Heart left ventricle (tissue), 16 donors: ENCODE measurements around the gene ZDHHC11B. TPM values are rescaled to one million over a fixed set of nuclear protein-coding genes. Genes with fewer than 3 reads are reported as not detected.

Experiments
- ATAC-seq, 4 donors: fragments of 200-7000 bp; cut with Tn5 transposase; one replicate each; pipeline ENCODE4 v1.9.1; 2020 to 2022; ENCODE audit warnings: moderate library complexity in 4 of 4, mild to moderate bottlenecking in 3 of 4, moderate number of reproducible peaks in 1 of 4
- DNase-seq, 5 donors: peaks; one replicate each; pipeline ENCODE4 v3.0.0-alpha.2; 2020
- H3K27ac ChIP-seq, 12 donors: fragments of 200-600 bp; sonication (generic) in 4 of 12; one replicate each; pipeline versions ENCODE4 v1.5.0 to v1.8.0; 2016 to 2022; ENCODE audit warnings: mild to moderate bottlenecking in 2 of 12
- H3K27me3 ChIP-seq, 9 donors: fragments of 200-600 bp; sonication (generic) in 2 of 9; one replicate each; pipeline versions ENCODE4 v1.5.1 to v1.8.0; 2016 to 2022; ENCODE audit warnings: mild to moderate bottlenecking in 3 of 9
- H3K36me3 ChIP-seq, 9 donors: fragments of 200-600 bp; sonication (generic) in 2 of 9; one replicate each; pipeline versions ENCODE4 v1.5.0 to v1.8.0; 2018 to 2022; ENCODE audit warnings: mild to moderate bottlenecking in 2 of 9
- H3K4me1 ChIP-seq, 12 donors: fragments of 200-600 bp; sonication (generic) in 4 of 12; one replicate each; pipeline versions ENCODE4 v1.5.0 to v1.8.0; 2016 to 2022; ENCODE audit warnings: mild to moderate bottlenecking in 3 of 12
- H3K4me3 ChIP-seq, 12 donors: fragments of 200-600 bp; sonication (generic) in 4 of 12; one replicate each; pipeline versions ENCODE4 v1.5.0 to v1.8.0; 2017 to 2022; ENCODE audit warnings: mild to moderate bottlenecking in 9 of 12, moderate library complexity in 4 of 12
- H3K9me3 ChIP-seq, 12 donors: fragments of 200-600 bp; sonication (generic) in 4 of 12; one replicate each; pipeline versions ENCODE4 v1.5.0 to v1.8.0; 2016 to 2022; ENCODE audit warnings: mild to moderate bottlenecking in 1 of 12
- CTCF ChIP-seq, 12 donors: fragments of 200-600 bp; sonication (generic) in 4 of 12; IDR thresholded peaks; one replicate each; pipeline versions ENCODE4 v1.5.0 to v1.8.0; 2018 to 2022; ENCODE audit warnings: antibody characterized with exemption in 12 of 12, mild to moderate bottlenecking in 5 of 12
- POLR2A ChIP-seq, 2 donors: fragments of 450-650 bp; IDR thresholded peaks; one replicate each; pipeline ENCODE4 v1.6.1; 2017; ENCODE audit warnings: antibody characterized with exemption in 2 of 2, mild to moderate bottlenecking in 2 of 2, moderate library complexity in 2 of 2
- WGBS, 4 donors: extraction: QIAGEN DNeasy Blood & Tissue Kit in 2 of 4; methylation state at CpG; one replicate each; pipeline versions ENCODE4 v1.1.5 to v1.1.7; 2013 to 2018; 5-methylcytosine and 5-hydroxymethylcytosine counted together
- intact Hi-C, 10 donors: fragments of 100-400 bp; cut with DNase I; formaldehyde crosslinking; loops; one replicate each; pipeline versions ENCODE4 v1.11.1 to v1.14.2; 2022
- polyA plus RNA-seq, 2 donors: library from polyadenylated mRNA; stranded (reverse); fragments of 200-250 nt; gene quantifications; one replicate each; pipeline ENCODE4 v1.2.3, GENCODE V29; 2013
- total RNA-seq, 9 donors: library from RNA; depleted of rRNA in 2 of 9; stranded (reverse); fragments of >200 nt in 2 of 9; fragmentation: NEBNext Ultra II Directional in 3 of 9; extraction: Animal tissue kit (Norgen Biotek cat#: 25700) in 3 of 9; gene quantifications; one replicate each; pipeline versions ENCODE4 v1.1.0 to v1.2.4, GENCODE V29; 2016 to 2023
- donor health status: ischemic (EF 13 %, LVEDD 7.1; RV severe dilation, severe dysfunction).
- donor health status: healthy with polysubstance abuse.
- donor health status: DM: no; HTN: yes; CAD: no.
- donor health status: DM: no; HTN: no; CAD: no.
- donor health status: ischemic (EF 25% LVEDD 6.9; RV normal size, moderate dysfunction).
- donor health status: ischemic (EF 25% LVEDD 5.7; RV mildly dilated, moderate dysfunction).
- donor health status: healthy.
- donor health status: DM: yes; HTN: yes; CAD: no.
- donor health status: ischemic (EF 35%, LVEDD 5.7; RV mildly dilated, moderate dysfunction).
- donor health status: nonischemic (EF 11% LVEDD 7.7; RV severe dilation, severe dysfunction).
- donor health status: DM: yes; HTN: yes; CAD: no.
- donor health status: PGD.
- donor health status: ischemic (EF 29% LVEDD 5.4; RV normal size, mild dysfunction).
- donor health status: nonischemic (EF 23%, LVEDD 6.1; RV moderate dilation, normal function).

Gene ZDHHC11B
- total and polyA plus RNA-seq, 11 donors = 3.0 to 26.5 (median 8.8) TPM

GRCh38 chr5:665956-666711, 118.4 kb downstream of the ZDHHC11B start:
- intact Hi-C loops = no loop called here
- Histone ChIP-seq H3K27me3 (no peaks in the 10 kb centered on the region), H3K4me1 (peaks cover 0 to 8% (median 0%) of the 10 kb centered on the region in 12 donors), H3K27ac (no peak overlapping the region), H3K36me3 (peaks cover 0 to 42% (median 16%) of the 10 kb centered on the region in 9 donors), H3K4me3 (no peak overlapping the region), H3K9me3 (no peaks in the 10 kb centered on the region)
- TF ChIP-seq CTCF (IDR thresholded peaks at IDR 0.05) (no peak), POLR2A (IDR thresholded peaks at IDR 0.05) (no peak)
- DNase-seq (peak in 3 of 5 donors; percentile 5 to 17 (median 15)), ATAC-seq (no peak)
- 94 to 96% (median 95%) methylated on average over 25 to 40 of the region's 40 CpGs for WGBS, 4 donors

GRCh38 chr5:665541-665955, 119.0 kb downstream of the ZDHHC11B start:
- Histone ChIP-seq H3K4me3 (no peak overlapping the region), H3K27me3 (no peaks in the 10 kb centered on the region), H3K9me3 (no peaks in the 10 kb centered on the region), H3K27ac (no peak overlapping the region), H3K36me3 (peaks cover 0 to 46% (median 20%) of the 10 kb centered on the region in 9 donors), H3K4me1 (peaks cover 0 to 6% (median 0%) of the 10 kb centered on the region in 12 donors)
- ATAC-seq (no peak), DNase-seq (peak in 2 of 5 donors; percentile 6 to 7)
- no peak for TF ChIP-seq POLR2A (IDR thresholded peaks at IDR 0.05)
- no peak for TF ChIP-seq CTCF (IDR thresholded peaks at IDR 0.05)
- WGBS, 4 donors = 87 to 97% (median 93%) methylated on average over 8 of the region's 8 CpGs
- intact Hi-C loops = no loop called here

GRCh38 chr5:664994-665360, 119.6 kb downstream of the ZDHHC11B start:
- WGBS, 4 donors = 90 to 98% (median 95%) methylated on average over 4 to 20 of the region's 20 CpGs
- H3K4me3 ChIP-seq = no peak overlapping the region
- H3K4me1 ChIP-seq = peaks cover 0 to 6% (median 0%) of the 10 kb centered on the region in 12 donors
- H3K27me3 ChIP-seq = no peaks in the 10 kb centered on the region
- H3K9me3 ChIP-seq = no peaks in the 10 kb centered on the region
- peak in 2 of 5 donors; percentile 5 to 19 for DNase-seq
- TF ChIP-seq POLR2A (IDR thresholded peaks at IDR 0.05) (no peak), CTCF (IDR thresholded peaks at IDR 0.05) (no peak)
- intact Hi-C loops = no loop called here
- ATAC-seq = no peak
- peaks cover 0 to 46% (median 20%) of the 10 kb centered on the region in 9 donors for H3K36me3 ChIP-seq
- H3K27ac ChIP-seq = no peak overlapping the region

GRCh38 chr5:664343-664993, 120.1 kb downstream of the ZDHHC11B start:
- H3K36me3 ChIP-seq = peaks cover 0 to 48% (median 21%) of the 10 kb centered on the region in 9 donors
- no peak for TF ChIP-seq CTCF (IDR thresholded peaks at IDR 0.05)
- no peak for TF ChIP-seq POLR2A (IDR thresholded peaks at IDR 0.05)

More at GRCh38 chr5:664343-664993, 120.1 kb downstream of the ZDHHC11B start:
- Histone ChIP-seq H3K4me3 (no peak overlapping the region), H3K4me1 (peaks cover 0 to 6% (median 0%) of the 10 kb centered on the region in 12 donors), H3K27me3 (no peaks in the 10 kb centered on the region), H3K27ac (no peak overlapping the region), H3K9me3 (no peaks in the 10 kb centered on the region)
- intact Hi-C loops = no loop called here
- DNase-seq = peak in 2 of 5 donors; percentile 6 to 20
- WGBS, 4 donors = 90 to 95% (median 93%) methylated on average over 22 to 24 of the region's 24 CpGs
- ATAC-seq = no peak
